Fibroblast of skin of left biceps (primary cell): ENCODE measurements around the gene KLHL29.

Experiments
- DNase-seq, 2 experiments: peaks; one replicate each; pipeline ENCODE4 v3.0.0-alpha.2; 2013; ENCODE audit warnings: low read depth in 2 of 2

The KLHL29 gene

GRCh38 chr2:23513245-23513871 lies 128.4 kb downstream of the KLHL29 start:
- DNase-seq: no peak

GRCh38 chr2:23513872-23514793 lies 129.2 kb downstream of the KLHL29 start:
- DNase-seq: no peak

- no peak for DNase-seq
These were observed 131.7 kb downstream of the KLHL29 start for GRCh38 chr2:23516520-23517256.

GRCh38 chr2:23518481-23519333 lies 133.7 kb downstream of the KLHL29 start:
- DNase-seq: no peak

- no peak for DNase-seq
These were observed 134.3 kb downstream of the KLHL29 start for GRCh38 chr2:23519334-23519651.

- no peak for DNase-seq
These were observed 135.3 kb downstream of the KLHL29 start for GRCh38 chr2:23520256-23520655.

GRCh38 chr2:23521060-23521459 lies 136.1 kb downstream of the KLHL29 start:
- no peak for DNase-seq

- DNase-seq: no peak
These were observed 137.9 kb downstream of the KLHL29 start for GRCh38 chr2:23522726-23523372.

GRCh38 chr2:23523373-23524260 lies 138.6 kb downstream of the KLHL29 start:
- no peak for DNase-seq

- no peak for DNase-seq
These were observed 139.3 kb downstream of the KLHL29 start for GRCh38 chr2:23524261-23524706.

- DNase-seq: no peak
These were observed 140.3 kb downstream of the KLHL29 start for GRCh38 chr2:23525137-23525765.

- no peak for DNase-seq
These were observed 141.1 kb downstream of the KLHL29 start for GRCh38 chr2:23526114-23526513.

GRCh38 chr2:23526835-23527790 lies 142.1 kb downstream of the KLHL29 start:
- DNase-seq: no peak

GRCh38 chr2:23528171-23528570 lies 143.2 kb downstream of the KLHL29 start:
- DNase-seq: no peak

GRCh38 chr2:23528690-23529089 lies 143.7 kb downstream of the KLHL29 start:
- DNase-seq: no peak

- DNase-seq: no peak
These were observed 144.7 kb downstream of the KLHL29 start for GRCh38 chr2:23529659-23530058.

- no peak for DNase-seq
These were observed 145.4 kb downstream of the KLHL29 start for GRCh38 chr2:23530206-23530908.

- DNase-seq: no peak
These were observed 145.9 kb downstream of the KLHL29 start for GRCh38 chr2:23530909-23531276.
